D721Med (cell line): ENCODE measurements around the gene RBM3.

ENCODE experiments used
- DNase-seq: peaks from one replicate; pipeline ENCODE4 v3.0.0; 2011; ENCODE audit warnings: low spot score; ENCODE audit not compliant: insufficient read length
- FAIRE-seq: peaks from 2 replicates; lab custom pipeline; 2011; peaks lifted over from hg19 to GRCh38; lab: Jason Lieb, UNC
- CTCF ChIP-seq: IDR thresholded peaks from 2 replicates; pipeline ENCODE4 v1.5.1; 2012; ENCODE audit warnings: mild to moderate bottlenecking, control low read depth; ENCODE audit not compliant: insufficient read depth; ENCODE audit errors: missing control alignments

Gene RBM3

GRCh38 chrX:48601741-48602394 lies 27.6 kb downstream of the RBM3 start:
- DNase-seq (no peak), FAIRE-seq (no peak)
- TF ChIP-seq CTCF, result no peak

GRCh38 chrX:48604701-48605100 lies 30.4 kb downstream of the RBM3 start:
- no peak for TF ChIP-seq CTCF
- no peak for FAIRE-seq
- DNase-seq, result no peak

GRCh38 chrX:48606091-48606490 lies 31.8 kb downstream of the RBM3 start:
- FAIRE-seq, result no peak
- no peak for TF ChIP-seq CTCF
- DNase-seq, result no peak

- DNase-seq (no peak), FAIRE-seq (no peak)
- TF ChIP-seq CTCF, result no peak
Observed at GRCh38 chrX:48611703-48612102, 37.4 kb downstream of the RBM3 start.

- FAIRE-seq (no peak), DNase-seq (no peak)
- no peak for TF ChIP-seq CTCF
Observed at GRCh38 chrX:48613502-48614160, 39.3 kb downstream of the RBM3 start.

GRCh38 chrX:48616576-48616975 lies 42.3 kb downstream of the RBM3 start:
- FAIRE-seq (no peak), DNase-seq (no peak)
- TF ChIP-seq CTCF, result no peak

GRCh38 chrX:48617542-48618340 lies 43.5 kb downstream of the RBM3 start:
- FAIRE-seq, result no peak
- TF ChIP-seq CTCF, result no peak

More at GRCh38 chrX:48617542-48618340, 43.5 kb downstream of the RBM3 start:
- no peak for DNase-seq
